A204.1 (cell line): ENCODE measurements around the gene DUSP1.
"Not testable (repeated sequence)": the region's sequence is repeated elsewhere in the genome, so short reads cannot be mapped to it uniquely, and the experiment has no call there.

Source experiments
- FAIRE-seq: peaks from 2 replicates; lab custom pipeline; 2012; peaks lifted over from hg19 to GRCh38; lab: Jason Lieb, UNC

Gene DUSP1

DNA sequence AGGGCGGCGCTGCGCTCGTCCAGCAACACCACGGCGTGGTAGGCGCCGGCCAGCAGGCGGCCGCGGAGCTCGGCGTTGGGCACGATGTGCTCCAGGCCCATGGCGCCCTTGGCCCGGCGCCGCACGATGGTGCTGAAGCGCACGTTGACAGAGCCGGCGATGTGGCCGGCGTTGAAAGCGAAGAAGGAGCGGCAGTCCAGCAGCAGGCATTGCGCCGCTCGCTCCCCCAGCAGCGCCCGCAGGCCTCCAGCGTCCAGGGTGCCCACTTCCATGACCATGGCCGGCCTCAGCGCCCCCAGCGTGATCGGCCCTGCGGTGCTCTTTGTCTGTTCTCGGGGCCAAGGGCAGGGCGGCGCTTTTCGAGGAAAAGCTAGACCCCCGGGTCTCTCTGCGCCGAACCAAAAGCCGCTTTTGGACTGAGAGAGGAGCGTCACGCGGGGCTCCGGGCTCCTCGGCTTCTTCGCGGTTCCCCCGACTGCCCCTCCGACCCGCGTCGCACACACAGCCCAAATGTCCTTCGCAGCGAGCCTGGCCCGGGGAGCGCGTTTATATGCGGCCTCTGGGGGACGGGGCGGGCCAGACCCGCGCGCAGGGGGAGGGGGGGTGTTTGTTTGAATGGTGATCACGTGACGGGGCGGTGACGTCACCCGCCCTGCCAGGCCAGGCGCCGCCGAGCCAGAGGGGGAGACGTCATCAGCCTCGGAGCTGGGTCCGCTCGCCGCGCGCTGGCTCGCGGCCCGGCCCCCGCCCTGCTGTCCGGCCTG lies at the start of gene DUSP1:
DUSP1 (minus strand) TSS at position 521 of the 764 bp plus-strand sequence; CDS start at position 278, 243 bp downstream.
- no peak for FAIRE-seq

- FAIRE-seq, result no peak
These were observed 49.2 kb upstream of the DUSP1 start for GRCh38 chr5:172820046-172820767.

- no peak for FAIRE-seq
These were observed 48.6 kb upstream of the DUSP1 start for GRCh38 chr5:172819569-172819968.

DNA sequence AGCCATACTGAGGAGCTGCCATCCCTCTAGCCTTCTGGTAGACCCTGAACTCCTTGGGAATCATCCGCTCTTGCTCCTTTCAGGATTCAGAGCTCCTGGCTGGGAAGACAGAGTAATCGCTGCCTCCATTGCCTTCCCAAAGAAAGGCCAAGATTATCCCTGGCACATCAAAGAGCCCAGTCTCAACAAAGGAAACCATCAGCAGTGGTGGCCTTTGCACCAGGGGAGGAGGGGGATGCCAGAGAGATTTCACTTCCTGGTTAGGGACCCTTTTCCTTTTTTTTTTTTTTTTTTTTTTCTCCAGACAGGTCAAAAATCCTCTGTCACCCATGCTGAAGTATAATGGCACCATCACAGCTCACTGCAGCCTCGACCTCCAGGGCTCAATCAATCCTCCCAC lies 47.1 kb upstream of the DUSP1 start:
- no peak for FAIRE-seq

GRCh38 chr5:172817664-172818063 lies 46.7 kb upstream of the DUSP1 start:
- no peak for FAIRE-seq

DNA sequence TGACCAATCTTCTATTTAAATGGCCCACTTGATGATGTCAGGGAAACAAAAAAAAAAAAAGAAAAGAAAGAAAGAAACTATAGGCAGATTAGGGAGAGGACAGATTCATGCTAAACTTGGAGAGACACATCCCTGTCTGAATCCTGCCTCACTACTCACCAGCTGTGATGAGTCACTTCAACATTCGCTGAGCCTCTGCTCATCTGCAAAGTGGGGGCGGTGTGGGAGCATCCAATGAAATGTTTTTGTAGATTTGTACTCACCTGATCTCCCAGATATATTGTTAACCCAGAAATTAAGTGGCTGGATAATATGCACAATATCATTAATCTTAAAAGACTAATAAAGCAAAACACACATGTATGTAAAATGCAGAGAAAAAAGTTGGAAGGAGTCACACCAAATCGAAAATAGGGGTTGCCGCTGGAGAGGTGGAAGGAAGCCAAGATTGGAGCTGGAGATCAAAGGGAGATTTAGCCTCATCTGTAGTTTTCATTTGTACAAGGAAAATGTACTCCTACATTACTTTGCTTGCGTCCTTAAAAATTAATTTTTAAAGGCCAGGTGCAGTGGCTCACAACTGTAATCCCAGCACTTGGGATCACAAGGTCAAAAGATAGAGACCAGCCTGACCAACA lies 46.0 kb upstream of the DUSP1 start:
- no peak for FAIRE-seq

GRCh38 chr5:172815631-172816030 lies 44.6 kb upstream of the DUSP1 start:
- FAIRE-seq, result no peak

DNA sequence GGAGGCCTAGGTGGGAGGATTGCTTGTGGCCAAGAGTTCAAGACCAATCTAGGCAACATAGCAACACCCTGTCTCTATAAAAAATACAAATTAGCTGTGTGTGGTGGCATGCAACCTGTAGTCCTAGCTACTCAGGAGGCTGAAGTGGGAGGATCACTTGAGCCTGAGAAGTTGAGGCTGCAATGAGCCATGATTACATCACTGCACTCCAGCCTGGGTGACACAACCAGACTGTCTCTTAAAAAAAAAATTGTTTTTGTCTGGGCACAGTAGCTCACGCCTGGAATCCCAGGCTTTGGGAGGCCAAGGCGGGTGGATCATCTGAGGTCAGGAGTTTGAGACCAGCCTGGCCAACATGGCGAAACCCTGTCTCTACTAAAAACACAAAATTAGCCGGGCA lies 40.0 kb upstream of the DUSP1 start:
- FAIRE-seq, result not testable (repeated sequence)

DNA sequence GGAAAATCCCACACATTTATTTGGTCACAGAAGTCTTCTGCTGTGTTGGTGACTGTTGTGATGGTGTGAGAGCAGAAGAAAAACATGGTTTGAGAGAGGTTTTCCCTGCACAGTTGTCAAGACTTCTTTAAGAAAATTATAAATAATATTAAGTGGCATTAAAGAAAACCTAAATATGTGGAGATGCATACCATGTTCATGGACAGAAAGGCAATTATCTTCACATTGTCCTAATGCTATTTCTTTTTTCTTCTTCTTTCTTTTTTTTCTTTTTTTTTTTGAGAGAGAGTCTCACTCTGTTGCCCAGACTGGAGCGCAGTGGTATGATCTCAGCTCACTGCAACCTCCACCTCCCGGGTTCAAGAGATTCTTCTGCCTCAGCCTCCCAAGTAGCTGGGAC lies 38.8 kb upstream of the DUSP1 start:
- FAIRE-seq, result no peak

DNA sequence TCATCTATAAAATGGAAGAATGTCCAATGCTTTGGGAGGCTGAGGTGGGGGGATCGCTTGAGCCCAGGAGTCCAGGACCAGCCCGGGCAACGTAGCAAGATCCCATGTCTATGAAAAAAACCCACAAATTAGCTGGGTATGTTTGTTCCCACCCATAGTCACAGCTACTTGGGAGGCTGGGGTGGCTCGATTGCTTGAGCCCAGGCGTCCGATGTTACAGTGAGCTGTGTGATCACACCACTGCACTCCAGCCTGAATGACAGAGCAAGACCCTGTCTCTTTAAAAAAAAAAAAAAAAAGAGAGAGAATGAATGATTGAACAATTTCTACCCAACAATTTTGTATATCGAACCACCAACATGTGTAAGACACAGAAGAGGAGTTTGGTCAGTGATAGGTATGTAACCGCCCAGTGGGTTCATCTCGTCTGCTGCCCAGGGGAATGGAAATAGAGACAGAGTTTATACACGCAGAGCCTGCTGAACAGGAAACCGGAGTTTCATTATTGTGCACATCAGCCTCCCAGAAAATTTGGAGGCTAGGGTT lies 36.8 kb upstream of the DUSP1 start:
- FAIRE-seq, result no peak

DNA sequence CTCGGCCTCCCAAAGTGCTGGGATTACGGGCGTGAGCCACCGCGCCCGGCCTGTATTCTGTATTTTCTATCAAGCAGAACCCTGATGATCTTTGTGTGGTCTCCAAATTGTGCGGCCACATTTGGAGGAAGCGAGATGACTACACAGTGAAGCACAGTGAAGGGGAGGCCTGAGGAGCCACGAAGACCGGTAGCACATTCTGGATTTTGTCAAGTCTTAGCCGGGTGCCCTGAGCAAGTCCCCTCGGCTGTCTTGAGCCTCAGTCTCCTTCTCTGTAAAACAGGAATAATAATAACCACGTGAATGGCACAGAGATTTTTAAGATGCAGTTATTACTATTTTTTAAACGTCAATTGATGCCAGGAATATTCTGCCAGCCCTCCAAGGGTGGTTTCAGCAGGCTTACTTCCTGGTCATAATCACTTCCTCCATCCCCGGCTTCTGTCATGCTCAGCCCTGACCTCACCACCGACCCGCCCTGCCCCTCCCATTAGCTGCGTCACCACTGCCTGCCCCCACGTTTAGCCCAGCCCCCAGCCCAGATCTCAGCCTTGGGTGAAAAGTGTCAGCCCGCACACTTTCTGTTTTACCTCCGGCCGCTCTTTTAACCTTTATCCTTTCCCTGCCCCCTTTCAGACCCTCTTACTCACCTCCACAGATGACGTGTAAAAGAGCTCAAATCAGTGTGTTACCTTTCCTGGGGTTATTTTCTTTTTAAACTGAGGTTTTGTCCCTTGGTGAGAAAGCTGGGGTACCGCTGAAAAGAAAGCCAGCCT lies 36.1 kb upstream of the DUSP1 start:
- FAIRE-seq, result no peak

DNA sequence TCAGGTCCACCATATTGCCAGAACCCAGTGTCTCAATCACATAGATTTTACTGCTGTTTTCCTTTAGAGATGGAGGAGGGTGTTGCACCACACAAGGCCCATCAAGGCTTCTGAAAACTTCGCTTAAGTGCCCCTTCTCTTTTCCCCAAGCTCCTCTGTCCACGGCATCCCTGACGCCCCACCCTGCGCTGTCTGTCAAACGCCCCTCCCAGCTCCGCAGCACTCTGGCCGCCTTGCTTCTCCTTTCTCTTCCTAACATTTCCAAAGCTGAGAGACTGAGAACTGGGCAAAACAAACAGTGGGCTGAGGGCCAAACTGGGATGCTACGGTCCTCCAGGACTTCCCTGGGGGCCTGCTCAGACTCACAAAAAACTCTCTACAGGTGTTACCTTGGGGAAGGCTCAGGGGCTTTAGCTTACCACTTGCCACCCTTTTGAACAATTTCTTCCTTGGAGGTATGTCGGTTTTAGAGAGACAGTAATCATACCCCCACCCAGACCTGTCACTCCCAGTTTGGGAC lies 34.8 kb upstream of the DUSP1 start:
- no peak for FAIRE-seq

GRCh38 chr5:172805018-172805683 lies 34.2 kb upstream of the DUSP1 start:
- no peak for FAIRE-seq

- FAIRE-seq, result no peak
These were observed 31.7 kb upstream of the DUSP1 start for GRCh38 chr5:172802567-172803176.

GRCh38 chr5:172802112-172802511 lies 31.1 kb upstream of the DUSP1 start:
- no peak for FAIRE-seq

- FAIRE-seq, result no peak
These were observed 30.2 kb upstream of the DUSP1 start for GRCh38 chr5:172801179-172801671.

DNA sequence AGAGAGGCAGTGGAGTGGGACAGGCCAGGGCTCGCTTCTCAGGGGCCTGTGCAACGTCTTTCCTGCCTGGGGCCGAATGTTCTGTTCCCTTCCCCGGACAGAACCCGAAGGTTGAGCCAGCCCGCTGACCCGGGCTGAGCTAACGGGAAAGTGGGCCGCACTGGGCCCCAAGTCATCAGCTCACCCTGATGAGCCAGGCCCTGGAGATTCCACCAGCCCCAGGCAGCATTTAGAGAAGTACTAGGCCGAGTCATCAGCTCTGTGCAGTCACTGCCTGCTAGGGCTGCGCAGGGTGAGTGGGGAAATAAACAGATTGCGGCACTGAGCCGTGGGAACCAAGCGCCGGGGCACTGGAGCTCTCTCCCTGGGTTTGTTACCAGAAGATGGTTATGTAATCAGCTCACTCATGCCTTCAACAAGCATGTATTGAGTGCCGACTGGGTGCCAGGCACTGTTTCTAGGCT lies 29.1 kb upstream of the DUSP1 start:
- FAIRE-seq, result no peak

- FAIRE-seq, result no peak
These were observed 28.4 kb upstream of the DUSP1 start for GRCh38 chr5:172799416-172799815.

- no peak for FAIRE-seq
These were observed 27.6 kb upstream of the DUSP1 start for GRCh38 chr5:172798422-172799215.

DNA sequence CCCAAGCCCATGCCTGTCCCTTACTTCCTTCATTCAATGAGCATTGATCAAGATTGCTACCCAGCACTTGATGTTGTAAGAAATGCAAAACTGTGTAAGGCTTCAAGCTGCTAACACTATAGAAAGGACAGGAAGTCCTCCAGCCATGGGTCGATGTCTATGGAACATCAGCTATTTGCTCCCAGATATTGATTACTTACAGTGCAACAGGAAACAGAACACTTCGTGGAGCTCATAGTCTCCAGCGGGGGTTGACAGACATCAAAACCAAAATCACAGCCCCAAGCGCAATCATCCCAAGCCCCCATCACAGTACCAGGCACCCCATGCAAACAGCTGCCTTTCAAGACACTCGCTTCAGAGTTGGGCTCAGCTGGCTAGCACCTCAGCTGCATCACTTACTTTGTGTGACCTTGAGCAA lies 26.8 kb upstream of the DUSP1 start:
- FAIRE-seq, result no peak
